GM23338 (cell line): Measurements from ENCODE around the gene ZNF26. TPM values are rescaled to one million over a fixed set of nuclear protein-coding genes. Genes with fewer than 3 reads are reported as not detected.

Experiments used
- ATAC-seq: fragments of 200-7000 bp; cut with Tn5 transposase; 3 replicates; pipeline ENCODE4 v1.9.1; 2020
- DNase-seq: peaks from one replicate; pipeline ENCODE4 v3.0.0-alpha.2; 2015; ENCODE audit warnings: low spot score
- H2AFZ ChIP-seq: fragments of 200-600 bp; sonication (generic); 2 replicates; pipeline ENCODE4 v1.8.0; 2016; ENCODE audit warnings: antibody characterized with exemption, mild to moderate bottlenecking, moderate library complexity
- H3F3A ChIP-seq: fragments of 200-600 bp; sonication (generic); replicated peaks from 2 replicates; pipeline ENCODE4 v1.8.0; 2017; ENCODE audit warnings: antibody characterized with exemption, mixed run types, low read depth
- H3K27ac ChIP-seq: fragments of 200-600 bp; sonication (generic); 2 replicates; pipeline ENCODE4 v1.6.1; 2016; ENCODE audit warnings: low read depth
- H3K27me3 ChIP-seq: fragments of 200-600 bp; sonication (generic); 2 replicates; pipeline ENCODE4 v1.8.0; 2016; ENCODE audit warnings: mild to moderate bottlenecking, mixed run types, moderate library complexity; ENCODE audit not compliant: insufficient read depth
- H3K36me3 ChIP-seq: fragments of 200-600 bp; sonication (generic); 2 replicates; pipeline ENCODE4 v1.8.0; 2016; ENCODE audit warnings: mild to moderate bottlenecking; ENCODE audit not compliant: insufficient read depth
- H3K4me1 ChIP-seq: fragments of 200-600 bp; sonication (generic); 2 replicates; pipeline ENCODE4 v1.8.0; 2016; ENCODE audit warnings: mild to moderate bottlenecking, moderate library complexity; ENCODE audit not compliant: insufficient read depth
- H3K4me2 ChIP-seq: fragments of 200-600 bp; sonication (generic); 2 replicates; pipeline ENCODE4 v1.7.1; 2017; ENCODE audit warnings: mixed run types
- H3K4me3 ChIP-seq: fragments of 200-600 bp; sonication (generic); 2 replicates; pipeline ENCODE4 v1.6.1; 2016; ENCODE audit warnings: mixed run types
- H3K79me2 ChIP-seq: fragments of 200-600 bp; sonication (generic); replicated peaks from 2 replicates; pipeline ENCODE4 v1.8.0; 2017; ENCODE audit warnings: mild to moderate bottlenecking; ENCODE audit not compliant: insufficient read depth
- H3K9me2 ChIP-seq: fragments of 200-600 bp; sonication (generic); 2 replicates; pipeline ENCODE4 v1.8.0; 2017; ENCODE audit not compliant: insufficient read depth
- H4K20me1 ChIP-seq: fragments of 200-600 bp; sonication (generic); replicated peaks from 2 replicates; pipeline ENCODE4 v1.8.0; 2017; ENCODE audit warnings: mild to moderate bottlenecking; ENCODE audit not compliant: insufficient read depth
- H3K27ac Mint-ChIP-seq: 2 replicates; pipeline ENCODE4 v1.8.0; 2020; ENCODE audit warnings: inconsistent platforms, mild to moderate bottlenecking, moderate library complexity, mixed read lengths
- H3K27me3 Mint-ChIP-seq: 3 replicates; pipeline ENCODE4 v1.8.0; 2022; ENCODE audit warnings: low read depth, mild to moderate bottlenecking, moderate library complexity, mixed read lengths, inconsistent platforms; ENCODE audit not compliant: insufficient read depth, poor library complexity
- H3K36me3 Mint-ChIP-seq: 3 replicates; pipeline ENCODE4 v1.8.0; 2021; ENCODE audit warnings: low read depth, mild to moderate bottlenecking, inconsistent platforms, moderate library complexity, mixed read lengths
- H3K4me1 Mint-ChIP-seq: 3 replicates; pipeline ENCODE4 v1.8.0; 2020; ENCODE audit warnings: mild to moderate bottlenecking, inconsistent platforms, mixed read lengths
- H3K4me3 Mint-ChIP-seq: 3 replicates; pipeline ENCODE4 v1.8.0; 2021; ENCODE audit warnings: moderate library complexity, mild to moderate bottlenecking, inconsistent platforms, mixed read lengths
- H3K9me3 Mint-ChIP-seq: 3 replicates; pipeline ENCODE4 v1.8.0; 2020; ENCODE audit warnings: moderate library complexity, mild to moderate bottlenecking, inconsistent platforms, mixed read lengths
- CREB1 ChIP-seq: fragments of 250-450 bp; sonication (Bioruptor Pico); IDR thresholded peaks from 2 replicates; pipeline ENCODE4 v1.5.0; 2020; ENCODE audit warnings: low read depth, mild to moderate bottlenecking, moderate library complexity
- CTCF ChIP-seq, 2 experiments: fragments of 200-600 bp in 1 of 2; sonication (generic) in 1 of 2; conservative IDR thresholded peaks; 2 replicates each; pipeline versions ENCODE4 v1.5.1 to v1.6.1; 2016 to 2017; ENCODE audit warnings: antibody characterized with exemption in 2 of 2, low read depth in 2 of 2, mild to moderate bottlenecking in 2 of 2, moderate library complexity in 1 of 2
- ETS1 ChIP-seq: IDR thresholded peaks from 2 replicates; pipeline ENCODE4 v1.6.1; 2016; ENCODE audit warnings: antibody characterized with exemption
- EZH2 ChIP-seq: fragments of 200-600 bp; sonication (generic); IDR thresholded peaks from one replicate; pipeline ENCODE4 v1.8.0; 2017; ENCODE audit warnings: antibody characterized with exemption, mild to moderate bottlenecking, low read depth; ENCODE audit not compliant: unreplicated experiment
- EZH2phosphoT487 ChIP-seq: fragments of 200-600 bp; sonication (generic); IDR thresholded peaks from one replicate; pipeline ENCODE4 v1.8.1; 2018; ENCODE audit warnings: antibody characterized with exemption; ENCODE audit not compliant: unreplicated experiment
- JUNB ChIP-seq: IDR thresholded peaks from one replicate; pipeline ENCODE4 v1.6.1; 2016; ENCODE audit warnings: antibody characterized with exemption; ENCODE audit not compliant: unreplicated experiment
- NANOG ChIP-seq: IDR thresholded peaks from 2 replicates; pipeline ENCODE4 v1.6.1; 2016; ENCODE audit warnings: antibody characterized with exemption, borderline replicate concordance
- POLR2AphosphoS5 ChIP-seq: IDR thresholded peaks from 2 replicates; pipeline ENCODE4 v1.6.1; 2016; ENCODE audit warnings: antibody characterized with exemption, low read depth
- REST ChIP-seq: IDR thresholded peaks from one replicate; pipeline ENCODE4 v1.6.1; 2018; ENCODE audit warnings: antibody characterized with exemption; ENCODE audit not compliant: unreplicated experiment
- STAT1 ChIP-seq: IDR thresholded peaks from one replicate; pipeline ENCODE4 v1.6.1; 2016; ENCODE audit warnings: antibody characterized with exemption; ENCODE audit not compliant: unreplicated experiment
- ZNF114 ChIP-seq: fragments of 250-450 bp; sonication (Bioruptor Pico); IDR thresholded peaks from 2 replicates; pipeline ENCODE4 v1.5.0; 2020; ENCODE audit warnings: mild to moderate bottlenecking, moderate library complexity
- ZNF331 ChIP-seq: fragments of 250-450 bp; sonication (Bioruptor Pico); IDR thresholded peaks from 2 replicates; pipeline ENCODE4 v1.5.0; 2020; ENCODE audit warnings: low read depth, mild to moderate bottlenecking, moderate library complexity
- ZNF462 ChIP-seq: fragments of 250-450 bp; sonication (Bioruptor Pico); IDR thresholded peaks from 2 replicates; pipeline ENCODE4 v1.5.0; 2020; ENCODE audit warnings: mild to moderate bottlenecking, moderate library complexity
- polyA plus RNA-seq: library from polyadenylated mRNA; unstranded; fragments of >200 nt; fragmentation: Nextera tagmentation; extraction: Ambion mirVana; gene quantifications from 2 replicates; pipeline ENCODE4 v1.2.1, GENCODE V29; 2016
- total RNA-seq: library from RNA; depleted of rRNA; stranded (reverse); fragments of >200 nt; shearing (Covaris generic); gene quantifications from 2 replicates; pipeline ENCODE4 v1.2.3, GENCODE V29; 2014

Gene ZNF26
- total and polyA plus RNA-seq, 2 experiments from 2014 or later = 4.8 to 18.9 TPM

- H3K27ac Mint-ChIP-seq = no peak overlapping the region
- peaks cover 57% of the 10 kb centered on the region for H3K36me3 Mint-ChIP-seq
- H3K4me3 Mint-ChIP-seq = no peak overlapping the region
- Histone ChIP-seq H3K79me2 (peaks cover 29% of the 10 kb centered on the region), H3K27ac (no peak overlapping the region), H3K4me1 (peaks cover 5% of the 10 kb centered on the region; the same call in 1 of the 2 replicates), H3K36me3 (no peaks in the 10 kb centered on the region), H3K9me2 (no peaks in the 10 kb centered on the region), H3K27me3 (no peaks in the 10 kb centered on the region), H3K4me2 (no peak overlapping the region), H4K20me1 (no peaks in the 10 kb centered on the region), H2AFZ (no peak overlapping the region), H3F3A (peaks cover 22% of the 10 kb centered on the region), H3K4me3 (no peak overlapping the region)
- H3K27me3 Mint-ChIP-seq = peaks cover 21% of the 10 kb centered on the region
- no peak for ATAC-seq
- peaks cover 11% of the 10 kb centered on the region for H3K4me1 Mint-ChIP-seq
- DNase-seq = no peak
- TF ChIP-seq EZH2 = no peak
- TF ChIP-seq CTCF (conservative IDR thresholded peaks at IDR 0.05; ENCODE audit: low read depth in 2 of 2) = no peak
- TF ChIP-seq EZH2phosphoT487 = no peak
- TF ChIP-seq REST = no peak
- TF ChIP-seq ZNF114 (CRISPR knock-in tag) = no peak
- no peak for TF ChIP-seq CREB1 (CRISPR knock-in tag)
- TF ChIP-seq NANOG = no peak
- TF ChIP-seq ETS1 = no peak
- TF ChIP-seq JUNB = no peak
- no peak for TF ChIP-seq STAT1
- TF ChIP-seq POLR2AphosphoS5 = no peak
- TF ChIP-seq ZNF331 (CRISPR knock-in tag) = no peak
- no peak for TF ChIP-seq ZNF462 (CRISPR knock-in tag)
- peaks cover 14% of the 10 kb centered on the region for H3K9me3 Mint-ChIP-seq
Observed at GRCh38 chr12:132953163-132953425, 33.1 kb upstream of the ZNF26 start.
